HG02885 (cell line): Measurements from ENCODE around the gene SLC7A7.
A peak's percentile ranks its signal among the peaks of the same experiment; 100 is the strongest.
"Not testable (repeated sequence)": the region's sequence is repeated elsewhere in the genome, so short reads cannot be mapped to it uniquely, and the experiment has no call there.

Source experiments
- ATAC-seq: cut with Tn5 transposase; IDR thresholded peaks from one replicate; pipeline ENCODE4 v1.9.1; 2021; ENCODE audit warnings: mild to moderate bottlenecking; ENCODE audit not compliant: unreplicated experiment, poor library complexity

Gene SLC7A7

GRCh38 chr14:22796087-22796707, 19.0 kb downstream of the SLC7A7 start:
- peak; percentile 56 for ATAC-seq

GRCh38 chr14:22794551-22794951, 20.7 kb downstream of the SLC7A7 start:
- peak; percentile 67 for ATAC-seq

GRCh38 chr14:22793976-22794375, 21.3 kb downstream of the SLC7A7 start:
- ATAC-seq, result no peak

- not testable (repeated sequence) for ATAC-seq
Measured at GRCh38 chr14:22793550-22793949, 21.7 kb downstream of the SLC7A7 start.

- no peak for ATAC-seq
Measured at GRCh38 chr14:22792158-22792557, 23.1 kb downstream of the SLC7A7 start.

- no peak for ATAC-seq
Measured at GRCh38 chr14:22791301-22791700, 23.9 kb downstream of the SLC7A7 start.

- ATAC-seq, result no peak
Measured at GRCh38 chr14:22786685-22787084, 28.6 kb downstream of the SLC7A7 start.

- ATAC-seq, result no peak
Measured at GRCh38 chr14:22781301-22781991, 33.8 kb downstream of the SLC7A7 start.

- ATAC-seq, result no peak
Measured at GRCh38 chr14:22780941-22781300, 34.3 kb downstream of the SLC7A7 start.

GRCh38 chr14:22780105-22780679, 35.0 kb downstream of the SLC7A7 start:
- ATAC-seq, result no peak

- no peak for ATAC-seq
Measured at GRCh38 chr14:22778084-22778483, 37.2 kb downstream of the SLC7A7 start.

GRCh38 chr14:22776849-22777248, 38.4 kb downstream of the SLC7A7 start:
- not testable (repeated sequence) for ATAC-seq

- ATAC-seq, result no peak
Measured at GRCh38 chr14:22776215-22776614, 39.0 kb downstream of the SLC7A7 start.

GRCh38 chr14:22774011-22774706, 41.1 kb downstream of the SLC7A7 start:
- no peak for ATAC-seq

GRCh38 chr14:22773162-22774010, 41.8 kb downstream of the SLC7A7 start:
- ATAC-seq, result no peak

GRCh38 chr14:22772725-22773124, 42.5 kb downstream of the SLC7A7 start:
- ATAC-seq, result no peak

GRCh38 chr14:22770481-22771187, 44.6 kb downstream of the SLC7A7 start:
- no peak for ATAC-seq

- ATAC-seq, result no peak
Measured at GRCh38 chr14:22769369-22769768, 45.9 kb downstream of the SLC7A7 start.

GRCh38 chr14:22768947-22769346, 46.3 kb downstream of the SLC7A7 start:
- ATAC-seq, result no peak

- no peak for ATAC-seq
Measured at GRCh38 chr14:22767323-22767589, 48.0 kb downstream of the SLC7A7 start.
